HG02970 (cell line): ENCODE results near the gene COL4A2.

Experiments used
- ATAC-seq: cut with Tn5 transposase; IDR thresholded peaks from one replicate; pipeline ENCODE4 v1.9.1; 2021; ENCODE audit warnings: mild to moderate bottlenecking, moderate library complexity, moderate number of reproducible peaks; ENCODE audit not compliant: unreplicated experiment, low FRiP score

Gene COL4A2

DNA sequence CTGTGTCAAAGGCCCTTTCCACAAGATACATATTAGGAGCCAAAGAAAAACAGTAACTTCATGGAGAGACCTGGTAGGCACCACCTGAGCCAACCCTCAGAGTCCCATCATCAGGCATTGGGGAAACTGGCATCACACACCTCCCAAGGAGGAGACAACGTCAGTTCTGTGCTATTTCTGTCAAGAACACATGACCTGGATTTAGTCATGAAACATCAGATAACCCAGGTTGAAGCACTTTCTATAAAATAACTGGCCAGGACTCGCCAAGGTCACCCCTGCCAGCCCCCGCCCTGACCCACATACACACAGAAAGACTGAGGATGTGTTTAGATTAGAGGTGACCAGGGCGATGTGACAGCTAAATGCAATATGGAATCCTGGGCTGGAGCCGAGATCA, 35.8 kb upstream of the COL4A2 start:
- ATAC-seq: no peak

DNA sequence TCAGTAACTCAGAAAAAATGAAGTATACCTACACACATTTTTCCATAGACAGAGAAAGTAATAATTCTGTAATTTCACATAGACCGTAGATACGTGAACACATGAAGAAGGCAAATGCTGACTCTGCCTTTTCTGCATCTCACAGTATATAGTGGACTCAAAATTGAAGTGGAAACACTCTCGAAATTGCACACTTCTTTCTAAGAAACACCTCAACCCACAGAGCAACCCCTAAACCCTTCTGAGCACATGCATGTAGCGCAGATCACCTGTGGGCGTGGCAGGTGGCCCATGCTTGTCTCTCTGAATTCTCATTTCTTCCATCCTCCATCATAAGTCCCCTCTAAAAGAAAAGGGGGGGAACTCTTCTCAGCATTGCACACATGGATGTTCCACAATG, 34.9 kb upstream of the COL4A2 start:
- no peak for ATAC-seq

DNA sequence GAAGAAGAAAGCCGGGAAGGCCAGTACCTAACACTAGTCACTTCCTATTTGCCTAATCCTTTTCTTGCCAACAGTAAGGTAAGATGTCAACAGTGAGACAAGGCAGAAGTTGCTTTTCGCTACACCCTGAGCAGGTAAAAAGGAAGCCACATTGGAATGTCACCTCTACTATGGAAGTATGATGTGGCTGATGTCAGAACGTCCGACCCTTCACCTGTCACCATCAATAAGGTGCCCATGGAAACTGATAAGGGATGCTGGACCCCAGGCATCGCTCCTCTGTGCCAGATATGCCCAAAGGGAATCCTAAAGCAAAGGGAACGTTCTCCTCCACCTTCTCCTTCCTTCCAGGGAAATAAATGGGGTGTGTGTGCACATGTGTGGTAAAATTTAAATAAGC, 34.4 kb upstream of the COL4A2 start:
- no peak for ATAC-seq

DNA sequence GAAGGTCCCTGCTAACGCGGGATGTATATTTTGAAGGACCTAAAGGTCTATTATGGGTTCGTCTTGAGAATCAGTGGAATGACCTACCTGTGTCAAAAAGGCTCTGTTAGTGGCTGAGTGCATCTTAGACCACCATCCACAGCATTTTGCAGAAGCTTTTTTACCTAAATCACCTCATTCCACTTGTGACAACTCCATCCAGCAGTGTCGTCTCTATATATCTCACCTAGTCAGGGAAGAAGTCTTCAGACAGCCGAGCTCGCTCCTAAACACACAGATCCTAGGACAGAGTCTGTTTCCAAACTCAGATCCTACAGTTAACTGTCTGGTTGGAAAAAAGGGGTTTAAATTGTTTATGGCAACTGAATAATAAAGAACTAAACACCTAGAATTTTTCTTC, 33.8 kb upstream of the COL4A2 start:
- ATAC-seq: no peak

DNA sequence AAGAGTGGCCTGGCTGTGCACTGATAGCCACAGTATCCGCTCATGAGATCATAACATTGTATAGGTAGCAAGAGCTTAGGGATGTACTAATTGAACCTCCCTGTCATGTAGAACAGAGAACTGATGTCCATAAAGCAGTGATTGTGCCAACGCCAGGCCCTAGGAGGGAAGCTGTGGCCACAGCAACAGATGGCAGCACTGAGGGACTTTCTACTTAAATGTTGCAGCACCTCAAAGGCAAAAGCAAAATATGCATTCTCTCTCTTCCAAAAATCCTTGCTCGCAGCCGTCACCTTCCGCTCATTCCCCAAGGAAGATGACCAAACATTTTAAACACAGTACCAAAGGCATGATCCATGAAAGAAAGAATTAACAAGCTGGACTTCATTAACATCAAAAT, 32.4 kb upstream of the COL4A2 start:
- no peak for ATAC-seq

DNA sequence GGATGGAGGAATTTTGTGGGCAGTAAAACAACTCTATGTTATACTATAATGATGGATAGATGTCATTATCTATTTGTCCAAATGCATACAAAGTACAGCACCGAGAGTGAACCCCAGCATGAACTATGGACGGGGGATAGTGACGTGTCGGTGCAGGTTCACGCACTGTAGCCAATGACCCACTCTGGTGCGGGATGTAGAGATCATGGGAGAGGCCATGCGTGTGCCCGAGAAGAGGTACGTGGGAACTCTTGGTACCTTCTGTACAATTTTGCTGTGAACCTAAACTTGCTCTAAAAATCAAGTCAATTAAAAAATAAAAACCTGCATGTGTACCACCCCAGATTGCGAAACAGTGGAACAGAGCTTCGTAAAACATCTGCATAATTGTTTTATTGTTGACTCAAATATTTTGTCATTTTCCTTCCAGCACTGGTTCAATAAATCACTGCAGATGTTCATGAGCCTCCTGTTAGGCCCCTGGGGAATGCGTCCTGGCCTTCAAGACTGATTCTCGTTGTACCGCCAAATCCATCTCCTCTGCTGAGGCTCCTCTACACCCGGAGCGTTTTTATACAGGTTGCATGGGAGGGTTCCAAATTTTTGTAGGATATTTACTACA, 31.0 kb upstream of the COL4A2 start:
- no peak for ATAC-seq

DNA sequence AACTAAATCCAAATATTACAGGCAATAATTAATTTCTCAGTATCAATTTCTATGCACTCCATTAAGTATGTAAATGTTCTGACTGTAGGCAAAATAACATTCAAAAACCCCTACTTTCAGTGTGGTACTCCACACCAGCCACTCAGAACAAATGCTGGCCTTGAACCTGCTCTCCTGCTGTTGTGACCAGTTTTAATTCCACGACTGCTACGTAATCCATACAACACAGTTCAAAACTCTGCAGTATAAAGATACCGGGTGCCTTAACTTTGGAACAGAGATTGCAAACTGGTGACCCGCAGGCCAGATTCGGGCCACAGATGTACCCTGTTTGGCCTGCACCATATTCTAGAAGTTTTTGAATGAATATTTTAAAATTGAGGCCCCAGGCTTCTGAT, 30.5 kb upstream of the COL4A2 start:
- no peak for ATAC-seq

DNA sequence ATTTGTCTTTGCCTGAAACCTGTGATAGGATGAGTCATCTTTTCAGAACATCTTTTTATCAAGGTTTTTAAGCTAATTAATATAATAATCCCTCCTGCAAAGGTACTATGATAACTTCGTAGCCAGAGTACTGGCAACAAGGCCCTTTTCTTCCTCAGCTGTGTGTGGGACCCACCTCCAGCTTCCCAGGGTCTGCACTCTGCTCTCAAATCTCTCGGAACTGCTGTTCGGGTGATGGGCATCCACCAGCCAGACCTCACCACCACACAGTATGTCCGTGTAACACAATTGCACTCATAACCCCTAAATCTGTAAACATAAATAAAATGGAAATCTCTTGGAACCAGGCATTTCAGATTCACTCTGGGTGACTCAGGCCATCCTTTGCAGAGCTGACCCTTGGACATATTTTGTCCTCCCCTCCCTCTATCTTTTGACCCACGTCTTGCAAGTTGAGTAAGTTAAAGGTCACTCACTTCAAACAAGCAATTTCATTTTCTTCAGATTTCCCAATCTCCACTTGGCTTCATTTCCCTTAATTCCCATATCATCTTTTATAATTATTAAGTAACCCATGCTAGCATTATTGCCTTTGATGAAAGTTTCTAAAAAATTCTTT, 29.6 kb upstream of the COL4A2 start:
- no peak for ATAC-seq

DNA sequence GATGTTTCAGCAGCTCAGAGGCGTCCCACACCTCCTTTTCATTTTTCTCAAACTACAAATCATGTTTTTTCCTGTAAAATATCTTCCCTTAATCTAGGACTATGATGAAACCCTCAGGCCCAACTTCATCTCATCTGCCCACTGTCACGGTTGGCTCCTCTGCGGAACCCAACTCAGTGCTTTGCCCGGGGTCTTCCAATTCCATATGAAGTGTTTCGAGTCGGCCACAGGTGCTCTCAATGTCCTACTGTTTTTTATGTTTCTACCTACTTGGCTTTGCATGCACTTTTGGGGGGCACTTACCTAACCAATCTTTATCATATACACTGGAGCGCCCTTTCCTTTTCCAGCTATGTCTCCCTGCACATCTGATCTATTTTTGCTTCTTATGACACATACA, 28.2 kb upstream of the COL4A2 start:
- no peak for ATAC-seq

DNA sequence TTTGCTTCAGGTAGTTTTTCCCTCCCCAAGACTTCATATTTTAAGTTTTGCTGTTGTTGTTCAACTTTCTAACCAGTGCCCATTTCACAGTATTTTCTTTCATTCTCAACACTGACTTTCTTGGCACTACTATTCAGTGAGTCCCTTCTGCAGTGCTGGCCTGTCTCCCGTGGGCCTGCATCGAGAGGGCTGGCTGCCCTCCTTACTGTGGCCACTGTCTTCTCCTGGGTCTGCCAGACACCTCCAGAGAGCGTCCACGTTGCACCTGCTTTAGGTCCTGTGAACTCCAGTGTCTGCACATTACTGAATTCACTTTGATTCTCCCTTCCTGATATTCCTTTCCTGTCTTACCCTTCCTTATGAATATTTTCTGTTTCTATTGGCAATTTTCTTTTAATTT, 27.4 kb upstream of the COL4A2 start:
- ATAC-seq: no peak

DNA sequence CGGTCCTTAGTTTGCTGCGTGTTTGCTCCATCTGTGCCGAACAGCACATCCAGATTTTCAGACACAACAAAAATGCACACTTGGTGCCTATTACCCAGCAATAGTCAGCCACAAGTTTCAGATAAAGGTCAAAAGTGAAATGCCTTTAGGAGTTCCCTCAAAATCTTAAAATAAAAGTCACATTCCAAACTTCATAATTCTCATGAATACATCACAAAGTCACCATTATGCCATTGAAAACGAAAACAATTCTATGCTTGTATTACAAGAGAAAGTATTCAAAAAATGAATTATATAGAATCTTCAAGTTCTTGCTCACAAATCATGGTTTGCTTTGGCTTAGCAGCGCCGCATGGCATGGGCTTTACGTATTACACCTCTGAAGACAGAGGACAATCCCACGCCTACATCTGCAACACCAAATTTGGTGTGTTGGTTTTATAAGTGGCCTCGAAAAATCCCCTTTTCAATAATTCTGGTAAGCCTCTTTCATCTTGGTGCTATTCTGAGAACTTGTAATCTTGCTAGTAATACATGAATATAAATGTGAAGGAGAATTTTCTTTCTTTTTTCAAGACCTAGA, 26.8 kb upstream of the COL4A2 start:
- ATAC-seq: no peak

DNA sequence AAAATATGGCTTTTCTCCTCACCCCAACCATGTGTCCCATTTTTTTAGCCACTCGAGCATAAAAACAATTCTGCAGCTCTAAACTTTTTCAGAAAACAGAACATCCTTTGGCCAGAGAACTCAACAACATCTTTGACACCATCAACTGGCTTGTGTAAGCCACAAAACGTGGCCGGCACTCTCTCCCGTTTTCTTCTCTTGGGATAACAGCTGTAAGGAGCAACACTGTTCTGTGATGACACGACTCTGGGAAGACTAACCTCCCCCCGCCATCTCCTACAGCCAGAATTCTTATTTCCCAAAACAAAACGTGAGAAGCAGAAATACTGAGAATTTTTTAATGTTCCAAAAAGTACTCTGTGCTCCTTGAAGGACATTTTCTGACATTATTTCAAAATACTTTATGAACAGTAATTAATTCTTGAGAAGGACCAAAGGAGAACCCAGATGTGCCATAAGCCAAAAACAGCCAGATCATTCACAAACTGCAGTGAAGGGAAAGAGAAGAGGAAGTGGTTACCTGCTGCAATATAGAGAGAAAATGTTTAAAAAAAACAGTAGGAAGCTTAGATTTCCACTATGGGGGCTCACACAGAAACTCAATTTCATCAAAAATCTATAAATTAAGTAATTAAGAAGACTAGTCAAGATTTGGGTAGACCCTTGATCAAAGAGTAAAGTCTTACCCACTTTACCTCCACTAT, 25.9 kb upstream of the COL4A2 start:
- ATAC-seq: no peak

DNA sequence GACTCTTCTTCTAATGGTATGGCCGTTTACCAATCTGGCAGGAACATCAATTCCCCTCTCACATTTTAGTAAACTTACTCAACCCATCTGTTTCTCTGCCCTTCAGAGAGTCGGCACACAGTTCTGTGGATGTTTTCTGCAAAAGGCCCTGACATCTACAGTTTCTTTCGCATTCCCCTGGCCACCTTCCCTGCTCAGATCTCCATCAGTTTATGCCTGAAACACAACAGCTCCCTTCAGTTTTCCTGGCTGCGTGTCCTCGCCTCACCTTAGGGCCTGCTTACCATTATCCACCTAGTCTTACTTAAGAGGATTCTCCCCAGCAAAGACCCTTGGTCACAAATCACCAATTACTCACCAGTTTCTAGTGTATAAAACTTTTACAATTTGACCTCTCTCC, 25.3 kb upstream of the COL4A2 start:
- no peak for ATAC-seq

DNA sequence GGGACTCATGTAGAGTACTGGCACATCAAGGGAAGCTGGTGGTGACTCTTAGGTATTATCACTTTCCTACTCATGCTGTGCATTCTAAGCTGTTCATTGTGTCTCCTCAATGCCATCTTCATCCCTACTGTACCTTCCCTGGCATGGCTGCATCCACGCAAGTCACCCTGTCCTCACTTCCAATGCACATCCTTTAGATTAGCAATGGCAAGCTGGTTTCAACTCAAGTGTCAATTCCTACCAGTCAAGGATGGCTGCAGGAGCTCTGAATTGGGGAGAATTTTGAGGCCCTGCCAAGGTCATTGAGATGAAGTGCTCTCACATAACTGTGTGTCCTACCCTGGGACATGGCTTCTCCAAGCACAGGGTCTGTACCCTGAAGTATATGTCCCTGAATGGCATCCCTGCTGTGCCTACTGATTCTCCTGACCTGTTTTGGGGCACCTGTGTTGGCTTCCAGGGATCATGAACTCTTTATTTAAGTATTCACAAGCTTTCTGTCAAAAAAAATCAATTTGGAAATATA, 24.7 kb upstream of the COL4A2 start:
- no peak for ATAC-seq

DNA sequence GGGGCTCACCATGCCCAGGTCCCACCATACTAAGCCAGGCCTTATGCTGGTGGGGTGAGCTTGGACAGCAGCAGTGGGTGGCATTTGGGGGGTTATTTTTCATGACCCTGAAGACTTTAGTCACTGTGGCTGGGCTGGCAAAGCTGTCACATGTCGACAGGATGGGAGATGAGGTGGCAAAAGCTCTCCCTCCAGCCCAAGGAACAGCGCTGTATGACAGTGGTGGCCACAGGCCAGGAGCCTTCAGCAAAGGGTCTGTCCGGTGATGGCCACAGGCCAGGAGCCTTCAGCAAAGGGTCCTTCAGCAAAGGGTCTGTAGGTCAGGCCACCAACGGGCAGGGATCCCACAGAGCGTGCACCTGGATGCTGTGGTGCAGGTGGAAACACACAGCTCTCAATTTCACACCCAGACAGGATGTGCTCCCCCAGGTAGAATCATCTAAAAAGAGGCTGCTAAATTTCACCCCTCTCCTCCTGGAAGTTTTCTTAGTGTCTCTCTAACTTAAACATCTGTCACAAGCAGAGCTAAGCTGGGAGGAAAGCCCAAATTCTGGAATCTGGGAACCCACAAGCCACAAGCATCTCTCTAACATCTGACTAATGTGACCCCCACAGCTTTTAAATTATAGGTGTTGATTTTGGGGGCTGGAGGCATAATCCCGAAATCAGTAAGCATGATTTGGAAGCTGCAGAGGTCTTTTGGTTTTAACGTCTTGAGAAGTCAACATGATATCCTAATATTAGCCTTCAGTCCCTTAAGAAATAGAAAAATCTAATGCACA, 23.2 kb upstream of the COL4A2 start:
- ATAC-seq: no peak

DNA sequence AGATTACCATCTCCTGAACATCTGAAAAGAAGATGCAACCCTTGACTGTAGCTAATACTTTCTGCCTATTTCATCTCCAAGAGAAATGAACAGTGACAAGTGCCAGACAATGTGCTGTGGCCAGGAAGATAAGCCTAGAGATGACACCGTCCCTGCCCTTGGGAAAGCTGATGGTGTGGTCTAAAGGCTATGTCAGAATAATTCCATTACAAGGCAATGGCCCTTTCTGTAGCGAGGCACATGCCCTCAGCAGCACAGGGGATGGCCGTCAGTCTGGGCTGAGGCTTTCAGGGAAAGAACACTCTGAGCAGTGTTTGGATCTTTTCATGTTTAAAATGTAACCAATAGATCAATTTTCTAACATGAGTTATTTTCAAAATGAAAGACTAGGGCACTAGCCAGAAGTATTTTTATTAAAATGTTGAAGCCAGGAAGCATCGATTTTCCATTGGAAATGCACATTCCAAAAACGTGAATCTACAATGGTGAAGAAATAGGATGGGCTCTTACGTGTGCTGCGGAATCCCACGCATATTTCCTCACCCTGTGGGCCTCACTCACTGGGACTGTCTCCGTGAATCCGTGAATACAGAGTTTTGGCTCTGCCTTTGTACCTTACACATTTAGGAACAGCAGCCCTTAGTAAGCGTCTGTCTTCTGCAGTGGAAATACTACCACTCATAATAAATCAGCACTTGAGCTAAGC, 22.2 kb upstream of the COL4A2 start:
- no peak for ATAC-seq

DNA sequence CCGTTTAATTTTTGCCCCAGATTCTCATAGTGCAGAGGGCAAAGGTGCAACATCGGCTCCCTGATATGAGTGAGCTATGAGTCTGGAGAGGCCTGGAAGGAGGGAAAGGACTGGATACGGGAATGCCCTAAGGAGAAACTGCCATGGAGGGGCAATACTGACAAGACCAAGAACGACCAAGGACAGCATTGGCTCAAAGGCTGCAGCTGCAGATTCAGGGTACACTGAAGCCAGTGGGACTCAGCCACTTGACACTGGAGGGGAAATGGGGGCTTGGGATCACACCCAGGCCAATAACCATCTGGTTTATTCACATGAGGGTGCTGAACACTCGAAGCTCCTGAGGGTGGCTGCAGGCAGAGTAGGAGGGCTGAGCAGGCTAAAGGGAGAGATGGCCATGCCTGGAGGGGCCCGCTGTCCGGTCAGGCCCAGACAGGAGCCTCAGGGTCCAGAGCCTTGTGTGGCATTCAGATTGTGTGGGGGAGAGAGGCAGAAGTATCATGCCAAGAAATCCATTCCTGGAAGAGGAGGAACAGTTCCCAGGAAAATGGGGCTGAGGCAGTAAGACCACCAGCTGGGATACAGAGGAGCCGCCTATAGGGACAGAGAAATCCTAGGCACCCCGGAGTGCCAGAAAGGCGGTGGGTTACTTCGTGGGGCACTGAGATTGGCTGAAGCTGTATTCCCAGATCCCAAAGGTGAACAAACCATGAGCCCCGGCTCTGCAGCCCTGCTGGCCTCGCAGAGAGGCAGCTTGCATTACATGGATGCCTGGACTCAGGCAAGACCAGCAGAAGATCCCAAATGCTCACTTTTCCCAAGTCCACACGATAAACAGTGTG, 20.9 kb upstream of the COL4A2 start:
- ATAC-seq: no peak

DNA sequence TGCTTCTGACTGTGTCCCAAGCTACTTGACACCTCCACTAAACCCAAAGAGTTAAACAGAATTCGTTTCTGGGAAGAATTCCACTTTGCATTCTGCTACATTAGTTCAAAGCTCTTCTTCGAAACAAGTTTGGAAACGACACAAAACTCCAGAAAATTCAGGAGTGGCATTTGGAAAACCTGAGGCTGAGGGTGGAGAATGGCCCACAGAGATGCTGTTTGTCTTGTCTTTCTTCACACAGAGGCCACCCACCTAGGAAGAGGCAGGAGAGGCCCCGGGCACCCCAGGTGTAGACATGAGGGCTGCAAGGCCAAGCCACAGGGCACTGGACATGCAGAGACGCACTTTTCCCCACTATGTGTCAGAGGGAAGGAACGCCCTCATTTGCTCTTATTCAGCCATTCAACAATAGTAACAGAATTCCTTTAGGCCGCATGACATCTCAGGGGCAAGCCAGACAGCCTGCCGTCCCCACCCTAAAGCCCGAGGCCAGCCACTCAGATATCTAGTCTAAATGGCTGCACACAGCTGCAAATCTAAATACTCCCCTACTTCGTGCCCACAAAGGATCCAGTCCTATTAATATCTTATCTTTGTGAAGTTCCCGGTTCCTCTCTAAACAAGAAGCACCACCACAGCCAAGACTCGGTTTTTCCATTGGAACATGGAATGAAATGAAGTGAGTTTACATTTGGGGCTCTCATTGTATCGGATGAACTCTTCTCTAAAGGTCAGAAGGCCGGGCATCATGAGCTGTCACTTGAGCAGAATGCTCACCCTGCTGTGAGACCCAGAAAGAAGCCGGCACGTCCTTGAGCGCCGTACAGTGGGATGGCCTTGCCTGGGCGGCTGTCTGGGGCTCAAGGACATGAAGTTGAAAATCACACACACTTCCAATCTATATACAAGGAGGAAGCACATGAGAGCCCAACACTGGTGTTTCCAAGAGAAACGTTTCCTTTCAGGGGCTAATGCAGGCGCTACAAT, 20.0 kb upstream of the COL4A2 start:
- no peak for ATAC-seq
